ENCODE data around the gene CDRT15. TPM values are rescaled to one million over a fixed set of nuclear protein-coding genes. Genes with fewer than 3 reads are reported as not detected.
"Not testable (repeated sequence)": the region's sequence is repeated elsewhere in the genome, so short reads cannot be mapped to it uniquely, and the experiment has no call there.

CDRT15 gene
- polyA plus RNA-seq (ENCODE audit: insufficient read length), result 1.2 TPM
- long read RNA-seq, donor 1, result 0 reads
- long read RNA-seq, donor 2, result 0 reads
- long read RNA-seq, donor 3, result 0 reads
- long read RNA-seq, donor 4, result 0 reads
- long read RNA-seq, donor 5, result 0 reads
- long read RNA-seq, donor 6, result 0 reads
- long read RNA-seq, donor 7, result 0 reads
- long read RNA-seq, donor 8, result 0 reads

DNA sequence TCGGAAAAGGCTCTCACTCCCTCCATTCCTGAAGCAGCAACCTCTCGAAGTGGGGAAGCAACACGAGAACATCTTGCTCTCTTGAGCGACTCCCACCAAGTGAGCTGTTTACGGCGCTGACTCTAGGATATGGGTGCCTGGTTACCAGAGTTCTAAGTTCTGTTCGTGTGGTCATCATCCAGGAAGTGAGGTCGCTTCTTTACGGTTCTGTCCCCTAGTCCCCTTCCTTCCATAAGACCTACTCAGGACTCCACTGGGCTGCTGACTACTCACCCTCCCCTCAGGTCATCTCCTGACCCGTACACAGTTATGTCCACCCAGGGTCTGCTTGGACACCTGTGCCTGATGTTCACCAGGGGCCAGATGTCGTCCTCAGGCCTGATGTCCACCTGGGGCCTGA lies at the start of gene CDRT15:
Gene CDRT15 (minus strand): TSS at position 101 of the 400 bp plus-strand sequence. CDS start 29 bp downstream, at position 72.
- not testable (repeated sequence) for DNase-seq

- DNase-seq, result no peak
Observed at GRCh38 chr17:14282726-14283125, 46.1 kb upstream of the CDRT15 start.

DNA sequence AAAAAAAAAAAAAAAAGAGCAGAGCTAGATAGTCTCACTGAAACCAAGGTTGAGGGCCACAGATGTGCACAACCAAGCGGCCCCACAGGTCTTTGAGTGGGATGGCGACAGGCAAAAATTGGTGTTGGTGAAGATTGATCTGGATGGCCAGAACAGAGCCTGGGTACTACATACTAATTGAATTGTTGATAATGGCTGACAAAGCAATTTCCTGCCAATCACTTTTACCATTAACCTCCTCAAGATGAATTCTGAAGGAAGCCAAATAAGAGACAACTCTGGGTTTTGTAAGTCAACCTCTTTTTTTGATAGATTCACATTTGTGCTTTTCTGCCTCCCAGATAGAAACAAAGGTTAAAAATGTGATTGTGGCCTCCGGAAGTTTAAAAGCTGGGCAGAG lies 44.9 kb upstream of the CDRT15 start:
- DNase-seq, result no peak

- no peak for DNase-seq
Observed at GRCh38 chr17:14276535-14277250, 40.0 kb upstream of the CDRT15 start.

- no peak for DNase-seq
Observed at GRCh38 chr17:14270508-14270907, 33.8 kb upstream of the CDRT15 start.

DNA sequence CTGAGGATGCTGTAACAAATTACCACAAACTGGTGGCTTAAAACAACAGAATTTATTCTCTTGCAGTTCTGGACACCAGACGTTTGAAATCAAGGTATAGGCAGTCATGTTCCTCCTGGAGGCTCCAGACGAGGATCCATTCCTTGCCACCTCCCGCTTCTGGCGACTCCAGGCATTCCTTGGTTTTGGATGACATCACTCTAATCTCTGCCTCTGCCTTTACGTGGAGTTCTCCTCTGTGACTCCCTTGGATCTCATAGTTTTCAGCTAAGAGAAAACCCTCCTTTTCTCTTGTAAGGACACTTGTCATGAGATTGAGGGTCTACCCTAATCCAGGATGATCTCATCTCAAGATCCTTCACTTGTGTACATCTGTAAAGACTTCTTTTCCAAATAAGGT lies 32.8 kb upstream of the CDRT15 start:
- DNase-seq, result no peak

GRCh38 chr17:14268264-14268663 lies 31.6 kb upstream of the CDRT15 start:
- no peak for DNase-seq

- no peak for DNase-seq
Observed at GRCh38 chr17:14261406-14261805, 24.7 kb upstream of the CDRT15 start.

- DNase-seq, result no peak
Observed at GRCh38 chr17:14245629-14246028, 9.0 kb upstream of the CDRT15 start.

GRCh38 chr17:14245002-14245401 lies 8.3 kb upstream of the CDRT15 start:
- no peak for DNase-seq

DNA sequence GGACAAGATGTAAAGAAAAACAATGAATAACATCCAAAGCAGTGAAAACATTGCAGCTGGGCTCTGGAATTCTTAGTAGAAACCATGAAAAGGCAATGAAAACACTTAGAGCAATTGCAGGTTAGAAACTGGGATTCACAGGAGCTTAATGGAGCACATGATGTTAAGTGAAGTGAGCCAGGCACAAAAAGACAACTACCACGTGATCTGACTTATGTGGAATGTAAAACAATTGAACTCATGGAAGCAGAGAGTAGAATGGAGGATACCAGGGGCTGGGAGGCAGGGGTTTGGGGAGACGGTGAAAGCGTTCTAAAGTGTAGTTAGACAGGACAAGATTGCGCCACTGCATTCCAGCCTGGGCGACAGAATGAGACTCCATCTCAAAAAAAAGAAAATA lies 2.6 kb upstream of the CDRT15 start:
- DNase-seq, result not testable (repeated sequence)

GRCh38 chr17:14236032-14236431 lies 630 bp downstream of the CDRT15 start:
- not testable (repeated sequence) for DNase-seq

GRCh38 chr17:14235047-14235446 lies 1.6 kb downstream of the CDRT15 start:
- not testable (repeated sequence) for DNase-seq

- DNase-seq, result not testable (repeated sequence)
Observed at GRCh38 chr17:14231187-14231586, 5.5 kb downstream of the CDRT15 start.

DNA sequence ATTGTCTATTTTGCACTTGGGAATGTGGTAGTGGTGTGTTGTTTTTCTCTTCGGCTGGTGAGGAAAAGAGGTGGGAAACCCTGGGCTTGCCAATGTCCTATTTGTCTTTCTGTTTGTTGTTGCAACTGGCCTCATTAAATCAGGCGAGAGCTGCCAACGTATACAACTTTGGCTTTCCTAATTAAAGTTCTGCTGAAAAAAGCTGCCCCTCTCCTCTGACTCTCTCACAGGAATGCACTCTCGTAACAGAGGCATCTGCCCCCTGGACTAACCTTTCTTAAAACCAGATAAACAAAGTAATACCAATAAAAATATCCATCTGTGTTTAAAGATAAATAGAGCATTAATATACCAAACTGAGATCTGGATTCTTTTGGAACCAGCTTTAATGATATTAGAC lies 7.8 kb downstream of the CDRT15 start:
- no peak for DNase-seq

GRCh38 chr17:14227052-14227451 lies 9.6 kb downstream of the CDRT15 start:
- no peak for DNase-seq

DNA sequence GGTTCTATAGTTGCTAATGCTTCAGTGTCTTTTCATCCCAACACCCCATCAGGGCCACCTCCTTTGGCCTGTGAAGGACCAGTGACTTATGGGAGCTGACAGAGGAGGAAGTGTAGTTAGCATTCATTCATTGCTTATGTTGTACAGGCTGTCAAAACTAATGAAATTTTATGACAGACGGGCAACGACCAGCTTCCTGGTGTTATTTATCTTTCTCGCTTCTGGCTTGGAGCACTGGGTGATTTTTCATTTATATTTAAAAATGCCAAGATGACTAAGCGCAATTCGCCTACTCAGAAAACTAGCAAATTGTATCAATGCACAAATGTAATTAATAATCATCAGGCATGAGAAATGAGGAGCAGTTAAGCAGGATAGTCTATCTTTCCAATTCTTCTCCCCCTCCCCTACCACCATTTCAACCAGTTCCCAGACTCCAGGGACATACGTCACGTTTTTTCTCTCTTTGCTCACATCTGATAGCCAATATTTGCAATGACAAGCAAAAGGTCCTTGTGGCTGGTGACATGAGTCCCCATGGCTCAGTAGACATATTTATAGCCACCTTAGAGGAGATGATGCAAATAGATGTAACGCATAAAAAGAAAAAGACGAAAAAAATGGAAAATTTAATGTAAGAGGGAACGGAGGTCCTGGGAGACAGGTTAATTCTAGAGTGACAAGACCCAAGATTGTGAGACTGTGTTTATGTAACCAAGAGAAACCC lies 11.2 kb downstream of the CDRT15 start:
- DNase-seq, result no peak

DNA sequence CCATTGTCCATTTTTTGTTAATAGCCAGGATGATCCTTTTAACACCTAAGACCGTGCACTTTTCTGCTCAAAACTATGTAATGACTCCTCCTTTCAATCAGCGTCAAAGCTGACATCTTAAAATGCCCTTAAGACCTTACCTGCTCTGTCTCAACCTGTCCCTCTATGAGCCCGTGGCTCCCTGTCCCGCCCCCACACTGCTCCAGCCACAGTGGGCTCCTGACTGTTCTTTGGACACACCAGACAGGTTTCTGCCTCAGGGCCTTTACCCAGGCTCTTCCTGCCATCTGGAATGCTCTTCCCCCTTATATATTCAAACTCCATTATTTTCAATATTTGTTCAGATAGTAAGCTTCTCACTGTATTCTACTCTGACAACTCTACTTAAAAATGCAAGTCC lies 14.1 kb downstream of the CDRT15 start:
- DNase-seq, result no peak

DNA sequence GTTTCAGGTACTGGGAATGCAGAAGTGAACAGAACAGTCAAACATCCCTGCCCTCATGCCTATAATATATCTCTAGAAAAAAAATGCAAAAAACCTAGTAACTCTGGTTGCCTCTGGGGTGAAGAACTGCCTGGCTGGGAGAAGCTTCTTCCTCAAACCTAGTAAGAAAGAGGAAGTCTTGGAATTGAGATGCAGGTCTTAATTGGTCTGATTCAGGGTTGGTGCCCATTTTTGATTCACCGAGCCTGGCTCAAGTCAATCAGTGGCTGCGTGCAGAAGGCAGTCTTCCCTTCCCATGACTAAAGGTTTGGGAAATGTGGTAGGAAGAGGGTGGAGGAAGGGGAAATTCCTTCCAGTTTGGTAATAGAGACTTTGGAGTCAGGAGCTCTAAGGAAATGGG lies 22.4 kb downstream of the CDRT15 start:
- DNase-seq, result no peak

- DNase-seq, result no peak
Observed at GRCh38 chr17:14212401-14212800, 24.3 kb downstream of the CDRT15 start.

DNA sequence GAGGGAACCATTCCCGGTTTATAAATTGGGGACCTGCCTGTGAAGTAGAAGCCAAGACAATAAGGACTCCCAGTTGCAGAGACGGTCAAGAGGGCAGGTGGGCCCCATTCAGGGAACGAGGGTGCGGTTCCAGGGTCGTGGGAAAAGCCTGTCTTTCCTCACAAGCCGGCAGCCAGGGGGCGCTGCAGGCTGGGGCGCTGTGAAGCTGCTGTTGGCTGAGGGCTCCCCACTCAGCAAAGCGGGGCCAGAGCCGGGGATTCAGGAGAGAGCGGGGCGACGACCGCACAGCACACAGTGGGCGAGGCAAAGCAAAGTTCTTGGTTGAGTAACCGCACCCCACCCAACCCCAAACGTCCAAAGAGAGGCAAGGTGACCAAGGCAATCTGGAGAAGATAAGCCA lies 24.9 kb downstream of the CDRT15 start:
- no peak for DNase-seq

GRCh38 chr17:14211246-14211645 lies 25.4 kb downstream of the CDRT15 start:
- DNase-seq, result no peak

- DNase-seq, result no peak
Observed at GRCh38 chr17:14209215-14209614, 27.4 kb downstream of the CDRT15 start.
